Trophoblast cell (in vitro differentiated cells and primary cell): Measurements from ENCODE around the gene CHCHD6.

Source experiments
- DNase-seq, 2 donors: peaks; one replicate each; pipeline ENCODE4 v3.0.0-alpha.2; 2016
- H2AFZ ChIP-seq: 2 replicates; pipeline ENCODE4 v1.6.1; 2013; ENCODE audit warnings: low read length, moderate library complexity, mild to moderate bottlenecking; ENCODE audit not compliant: insufficient read depth, poor library complexity
- H2AK5ac ChIP-seq: 2 replicates; pipeline ENCODE4 v1.6.1; 2013; ENCODE audit warnings: mild to moderate bottlenecking, low read length
- H2BK120ac ChIP-seq: 2 replicates; pipeline ENCODE4 v1.6.1; 2013; ENCODE audit warnings: low read length, mild to moderate bottlenecking, moderate library complexity; ENCODE audit not compliant: insufficient read depth, poor library complexity
- H2BK12ac ChIP-seq: 2 replicates; pipeline ENCODE4 v1.6.1; 2013; ENCODE audit warnings: mild to moderate bottlenecking, low read length, moderate library complexity
- H2BK5ac ChIP-seq: 2 replicates; pipeline ENCODE4 v1.6.1; 2013; ENCODE audit warnings: low read length, low read depth, moderate library complexity, mild to moderate bottlenecking; ENCODE audit not compliant: poor library complexity
- H3K14ac ChIP-seq: 2 replicates; pipeline ENCODE4 v1.6.1; 2013; ENCODE audit warnings: mild to moderate bottlenecking, low read length
- H3K18ac ChIP-seq: 2 replicates; pipeline ENCODE4 v1.6.1; 2013; ENCODE audit warnings: mild to moderate bottlenecking, low read length
- H3K23ac ChIP-seq: 2 replicates; pipeline ENCODE4 v1.6.1; 2013; ENCODE audit warnings: low read length
- H3K27ac ChIP-seq: 2 replicates; pipeline ENCODE4 v1.5.1; 2013; ENCODE audit warnings: low read depth, mild to moderate bottlenecking, inconsistent platforms, low read length, moderate library complexity
- H3K27me3 ChIP-seq: 2 replicates; pipeline ENCODE4 v1.6.1; 2013; ENCODE audit warnings: inconsistent platforms, mild to moderate bottlenecking, low read length, moderate library complexity; ENCODE audit not compliant: insufficient read depth
- H3K36me3 ChIP-seq, 2 experiments: 1 replicate in 1 of 2; 2 replicates in 1 of 2; pipeline ENCODE4 v1.6.1; 2013; ENCODE audit warnings: low read length in 2 of 2, mild to moderate bottlenecking in 2 of 2, moderate library complexity in 1 of 2; ENCODE audit not compliant: insufficient read depth in 2 of 2, control insufficient read depth in 1 of 2
- H3K4ac ChIP-seq: 2 replicates; pipeline ENCODE4 v1.6.1; 2013; ENCODE audit warnings: low read depth, mild to moderate bottlenecking, low read length, moderate library complexity
- H3K4me1 ChIP-seq, 2 experiments: 1 replicate in 1 of 2; 2 replicates in 1 of 2; pipeline ENCODE4 v1.6.1; 2013; ENCODE audit warnings: low read length in 2 of 2, mild to moderate bottlenecking in 2 of 2, moderate library complexity in 1 of 2; ENCODE audit not compliant: insufficient read depth in 2 of 2, control insufficient read depth in 1 of 2
- H3K4me2 ChIP-seq: 2 replicates; pipeline ENCODE4 v1.6.1; 2013; ENCODE audit warnings: inconsistent platforms, mild to moderate bottlenecking, low read length, moderate library complexity
- H3K4me3 ChIP-seq: 2 replicates; pipeline ENCODE4 v1.5.1; 2013; ENCODE audit warnings: mild to moderate bottlenecking, low read depth, low read length, inconsistent platforms
- H3K79me1 ChIP-seq: one replicate; pipeline ENCODE4 v1.6.1; 2013; ENCODE audit warnings: low read length
- H3K79me2 ChIP-seq: 2 replicates; pipeline ENCODE4 v1.6.1; 2013; ENCODE audit warnings: low read length, mild to moderate bottlenecking; ENCODE audit not compliant: control insufficient read depth, insufficient read depth, poor library complexity
- H3K9ac ChIP-seq: 2 replicates; pipeline ENCODE4 v1.6.1; 2013; ENCODE audit warnings: mild to moderate bottlenecking, low read length
- H3K9me3 ChIP-seq: 2 replicates; pipeline ENCODE4 v1.6.1; 2013; ENCODE audit warnings: low read depth, mild to moderate bottlenecking, control low read depth, inconsistent platforms, low read length; ENCODE audit not compliant: insufficient read depth
- H4K12ac ChIP-seq: 2 replicates; pipeline ENCODE4 v1.6.1; 2013; ENCODE audit warnings: low read depth, mild to moderate bottlenecking, low read length, moderate library complexity
- H4K8ac ChIP-seq: 2 replicates; pipeline ENCODE4 v1.6.1; 2013; ENCODE audit warnings: low read depth, mild to moderate bottlenecking, low read length, moderate library complexity
- H4K91ac ChIP-seq: one replicate; pipeline ENCODE4 v1.6.1; 2013; ENCODE audit warnings: low read depth, mild to moderate bottlenecking, low read length, moderate library complexity
- WGBS: extraction: QIAGEN DNeasy Blood & Tissue Kit; methylation state at CpG from one replicate; pipeline ENCODE4 v1.1.7; 2013; ENCODE audit warnings: missing lambda C conversion rate; ENCODE audit not compliant: insufficient read length, insufficient coverage; ENCODE audit errors: extremely low coverage; 5-methylcytosine and 5-hydroxymethylcytosine counted together

CHCHD6 gene

DNA sequence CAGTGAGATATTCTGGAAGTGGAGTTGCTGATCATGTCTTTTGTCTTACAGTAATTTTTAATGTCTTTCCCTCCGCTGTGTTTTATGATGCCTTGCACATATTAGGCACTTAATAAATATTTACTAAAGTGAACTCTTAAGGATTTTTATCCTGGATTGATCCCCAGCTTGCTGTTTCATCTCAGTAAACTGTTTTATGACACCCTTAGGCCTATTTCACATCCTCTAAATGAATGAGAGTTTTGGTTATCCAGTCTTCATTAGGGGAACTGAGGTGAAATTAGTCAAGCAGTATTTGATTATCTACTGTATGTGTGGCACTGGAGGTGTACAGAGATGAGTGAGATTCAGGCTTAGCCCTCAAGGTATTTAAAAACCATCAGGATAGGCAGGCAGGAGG lies 19.8 kb downstream of the CHCHD6 start:
- H4K91ac ChIP-seq, result no peak overlapping the region
- no peak overlapping the region for H3K4ac ChIP-seq
- H2AFZ ChIP-seq, result no peak overlapping the region
- H3K27ac ChIP-seq, result no peak overlapping the region
- no peak overlapping the region for H2BK12ac ChIP-seq
- no peaks in the 10 kb centered on the region for H3K9me3 ChIP-seq
- H3K18ac ChIP-seq, result no peak overlapping the region
- H4K12ac ChIP-seq, result no peak overlapping the region
- no peaks in the 10 kb centered on the region for H3K79me2 ChIP-seq
- no peaks in the 10 kb centered on the region for H3K79me1 ChIP-seq
- WGBS, result no CpG with 5 or more reads among the region's 1 CpG
- no peaks in the 10 kb centered on the region for H3K27me3 ChIP-seq
- H3K4me1 ChIP-seq, result no peaks in the 10 kb centered on the region
- no peak for DNase-seq
- H3K23ac ChIP-seq, result no peak overlapping the region
- no peak overlapping the region for H3K4me2 ChIP-seq
- H3K14ac ChIP-seq, result no peak overlapping the region
- H2AK5ac ChIP-seq, result no peak overlapping the region
- H2BK5ac ChIP-seq, result no peak overlapping the region
- no peak overlapping the region for H2BK120ac ChIP-seq
- H3K36me3 ChIP-seq, result no peaks in the 10 kb centered on the region
- no peak overlapping the region for H3K9ac ChIP-seq
- H4K8ac ChIP-seq, result no peak overlapping the region
- H3K4me3 ChIP-seq, result no peak overlapping the region

DNA sequence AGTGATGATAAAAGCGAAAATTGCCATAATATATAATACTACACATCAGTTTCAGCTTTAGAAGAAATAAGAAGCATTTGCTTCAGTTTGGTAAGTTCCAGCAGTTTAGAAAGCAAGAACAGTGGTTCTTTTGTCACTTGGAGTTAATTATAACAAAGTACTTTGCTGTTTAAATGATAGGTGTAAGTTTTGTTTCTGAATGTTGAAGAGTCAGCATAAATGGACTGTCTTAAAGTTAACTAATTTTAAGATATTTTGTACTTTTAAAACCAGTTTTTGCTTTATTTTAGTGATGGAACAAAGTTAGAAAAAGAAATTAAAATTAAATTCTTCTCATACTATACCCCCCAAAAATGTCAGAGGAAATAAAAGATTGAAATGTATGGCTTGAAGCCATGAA lies 24.6 kb downstream of the CHCHD6 start:
- DNase-seq, result no peak
- Histone ChIP-seq H2AK5ac (no peak overlapping the region), H2BK12ac (no peak overlapping the region), H3K4ac (no peak overlapping the region), H3K4me2 (no peak overlapping the region), H3K9ac (no peak overlapping the region), H2AFZ (no peak overlapping the region), H2BK120ac (no peak overlapping the region), H3K79me2 (no peaks in the 10 kb centered on the region), H3K4me3 (no peak overlapping the region), H4K91ac (no peak overlapping the region), H3K23ac (no peak overlapping the region), H2BK5ac (no peak overlapping the region), H3K27me3 (no peaks in the 10 kb centered on the region), H3K9me3 (peaks cover 3% of the 10 kb centered on the region), H3K36me3 (no peaks in the 10 kb centered on the region), H3K79me1 (no peaks in the 10 kb centered on the region), H3K4me1 (no peaks in the 10 kb centered on the region), H4K8ac (no peak overlapping the region), H4K12ac (no peak overlapping the region), H3K14ac (no peak overlapping the region), H3K27ac (no peak overlapping the region), H3K18ac (no peak overlapping the region)
- WGBS, result no CpG with 5 or more reads among the region's 1 CpG

- H2BK120ac ChIP-seq, result no peak overlapping the region
- no peaks in the 10 kb centered on the region for H3K36me3 ChIP-seq
- H4K91ac ChIP-seq, result no peak overlapping the region
- DNase-seq, result no peak
- H3K27ac ChIP-seq, result no peak overlapping the region
- no peak overlapping the region for H3K4me3 ChIP-seq
- no peak overlapping the region for H2AFZ ChIP-seq
- no peak overlapping the region for H3K14ac ChIP-seq
- H3K23ac ChIP-seq, result no peak overlapping the region
- no peak overlapping the region for H3K18ac ChIP-seq
- H4K12ac ChIP-seq, result no peak overlapping the region
- no peaks in the 10 kb centered on the region for H3K4me1 ChIP-seq
- WGBS, result no CpG with 5 or more reads among the region's 7 CpGs
- no peak overlapping the region for H2BK12ac ChIP-seq
- no peak overlapping the region for H3K9ac ChIP-seq
- no peak overlapping the region for H2AK5ac ChIP-seq
- H3K79me1 ChIP-seq, result no peaks in the 10 kb centered on the region
- peaks cover 3% of the 10 kb centered on the region for H3K9me3 ChIP-seq
- H3K4ac ChIP-seq, result no peak overlapping the region
- H2BK5ac ChIP-seq, result no peak overlapping the region
- H3K79me2 ChIP-seq, result no peaks in the 10 kb centered on the region
- no peaks in the 10 kb centered on the region for H3K27me3 ChIP-seq
- no peak overlapping the region for H3K4me2 ChIP-seq
- no peak overlapping the region for H4K8ac ChIP-seq
These were observed 26.3 kb downstream of the CHCHD6 start for GRCh38 chr3:126730376-126730775.

- Histone ChIP-seq H2BK5ac (no peak overlapping the region), H2AK5ac (no peak overlapping the region), H3K9me3 (peaks cover 3% of the 10 kb centered on the region), H3K79me1 (no peaks in the 10 kb centered on the region), H2BK120ac (no peak overlapping the region), H3K4me1 (no peaks in the 10 kb centered on the region), H3K4me2 (no peak overlapping the region), H4K91ac (no peak overlapping the region), H3K4me3 (no peak overlapping the region), H3K23ac (no peak overlapping the region), H3K27ac (no peak overlapping the region), H3K27me3 (no peaks in the 10 kb centered on the region), H3K4ac (no peak overlapping the region), H3K36me3 (no peaks in the 10 kb centered on the region), H3K79me2 (no peaks in the 10 kb centered on the region), H4K12ac (no peak overlapping the region), H2AFZ (no peak overlapping the region), H4K8ac (no peak overlapping the region), H3K14ac (no peak overlapping the region), H3K18ac (no peak overlapping the region), H2BK12ac (no peak overlapping the region), H3K9ac (no peak overlapping the region)
- DNase-seq, result no peak
- no CpG with 5 or more reads among the region's 3 CpGs for WGBS
These were observed 27.0 kb downstream of the CHCHD6 start for GRCh38 chr3:126731044-126731443.
